ENCODE data around the gene CDCA3.

DNA sequence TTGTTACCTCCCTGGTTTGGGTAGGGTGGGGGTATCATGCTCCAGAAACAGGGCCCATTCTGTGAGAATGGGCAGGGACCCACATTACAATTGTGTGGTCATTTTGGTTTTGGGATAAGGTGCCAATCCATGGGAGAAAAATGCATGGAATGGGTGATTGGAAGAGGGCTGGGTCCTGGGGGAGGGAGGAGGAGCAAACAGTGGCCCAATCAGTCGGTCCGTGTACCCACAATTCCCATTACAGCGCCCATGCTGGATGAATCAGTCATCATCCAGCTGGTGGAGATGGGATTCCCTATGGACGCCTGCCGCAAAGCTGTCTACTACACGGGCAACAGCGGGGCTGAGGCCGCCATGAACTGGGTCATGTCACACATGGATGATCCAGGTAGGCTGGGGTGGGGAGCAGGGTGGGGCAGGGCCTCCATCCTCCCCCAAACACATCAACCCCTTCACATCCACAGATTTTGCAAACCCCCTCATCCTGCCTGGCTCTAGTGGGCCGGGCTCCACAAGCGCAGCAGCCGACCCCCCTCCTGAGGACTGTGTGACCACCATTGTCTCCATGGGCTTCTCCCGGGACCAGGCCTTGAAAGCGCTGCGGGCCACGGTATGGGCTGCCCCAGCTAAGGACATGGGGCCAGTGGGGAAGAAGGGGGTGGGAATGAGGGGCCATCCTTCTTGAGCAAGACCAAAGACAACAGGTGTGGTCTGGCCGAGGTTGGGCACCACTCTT, 12.7 kb upstream of the CDCA3 start:
- TF ChIP-seq CTCF (IDR thresholded peaks at IDR 0.05) (no peak), POLR2A (IDR thresholded peaks at IDR 0.05) (no peak)

All from thyroid gland (tissue), 4 donors.